ENCODE measurements around the gene HYCC1. TPM values are rescaled to one million over a fixed set of nuclear protein-coding genes. Genes with fewer than 3 reads are reported as not detected.
A peak's percentile ranks its signal among the peaks of the same experiment; 100 is the strongest.
"Not testable (repeated sequence)": the region's sequence is repeated elsewhere in the genome, so short reads cannot be mapped to it uniquely, and the experiment has no call there.

The HYCC1 gene
- total and polyA plus RNA-seq, 2 experiments from 2014 or later: 55.4 to 181 TPM

- no peak overlapping the region for H3K27ac ChIP-seq (ENCODE audit: low read depth)
- H3K4me3 ChIP-seq: no peak overlapping the region
- Mint-ChIP-seq H3K9me3 (no peaks in the 10 kb centered on the region), H3K36me3 (ENCODE audit: low read depth) (peaks cover 35% of the 10 kb centered on the region), H3K4me3 (no peak overlapping the region), H3K27ac (no peak overlapping the region; the same call in 1 of the 2 replicates), H3K4me1 (peaks cover 14% of the 10 kb centered on the region), H3K27me3 (ENCODE audit: insufficient read depth, low read depth, poor library complexity) (peaks cover 3% of the 10 kb centered on the region)
- peaks cover 22% of the 10 kb centered on the region for H3K36me3 ChIP-seq (ENCODE audit: insufficient read depth)
- no peaks in the 10 kb centered on the region for H3K9me2 ChIP-seq (ENCODE audit: insufficient read depth)
- H3K4me1 ChIP-seq (ENCODE audit: insufficient read depth): peaks cover 15% of the 10 kb centered on the region
- no peaks in the 10 kb centered on the region for H3K27me3 ChIP-seq (ENCODE audit: insufficient read depth)
- ATAC-seq (no peak), DNase-seq (ENCODE audit: low spot score) (no peak)
- H3F3A ChIP-seq (replicated peaks; ENCODE audit: low read depth): no peaks in the 10 kb centered on the region
- H4K20me1 ChIP-seq (replicated peaks; ENCODE audit: insufficient read depth): no peaks in the 10 kb centered on the region
- no peak overlapping the region for H2AFZ ChIP-seq
- H3K4me2 ChIP-seq: no peak overlapping the region
- no peak for TF ChIP-seq ZNF114 (CRISPR knock-in tag; IDR thresholded peaks at IDR 0.05)
- no peak for TF ChIP-seq EZH2 (IDR thresholded peaks at IDR 0.05; ENCODE audit: low read depth, unreplicated experiment)
- TF ChIP-seq CREB1 (CRISPR knock-in tag; IDR thresholded peaks at IDR 0.05; ENCODE audit: low read depth): no peak
- TF ChIP-seq ZNF331 (CRISPR knock-in tag; IDR thresholded peaks at IDR 0.05; ENCODE audit: low read depth): no peak
- TF ChIP-seq JUNB (IDR thresholded peaks at IDR 0.05; ENCODE audit: unreplicated experiment): no peak
- TF ChIP-seq NANOG (IDR thresholded peaks at IDR 0.05; ENCODE audit: borderline replicate concordance): no peak
- no peak for TF ChIP-seq ETS1 (IDR thresholded peaks at IDR 0.05)
- TF ChIP-seq POLR2AphosphoS5 (IDR thresholded peaks at IDR 0.05; ENCODE audit: low read depth): no peak
- TF ChIP-seq EZH2phosphoT487 (IDR thresholded peaks at IDR 0.05; ENCODE audit: unreplicated experiment): no peak
- no peak for TF ChIP-seq STAT1 (IDR thresholded peaks at IDR 0.05; ENCODE audit: unreplicated experiment)
- H3K79me2 ChIP-seq (replicated peaks; ENCODE audit: insufficient read depth): peaks cover 40% of the 10 kb centered on the region
Observed at GRCh38 chr7:22979861-22980260, 34.1 kb downstream of the HYCC1 start.

DNA sequence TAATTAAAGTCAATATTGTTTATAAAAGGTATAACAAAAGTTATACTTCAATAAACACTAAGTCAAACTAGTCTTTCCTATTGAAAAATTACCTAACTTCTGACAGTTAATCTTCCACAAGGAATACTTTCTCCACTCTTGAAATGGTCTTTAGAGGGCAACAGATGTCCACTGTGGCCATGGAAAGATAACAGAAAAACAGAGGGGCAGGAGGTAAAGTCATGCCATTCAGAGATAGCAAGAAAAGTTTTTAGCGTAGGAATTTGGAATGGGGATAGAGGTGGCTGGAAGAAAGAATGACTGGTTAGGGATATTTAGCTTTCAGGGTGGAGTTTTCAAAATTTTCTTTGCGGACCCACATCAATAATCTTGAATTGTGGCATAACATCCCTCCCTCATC is 34.7 kb downstream of the HYCC1 start:
- no peak for DNase-seq (ENCODE audit: low spot score)
- no peak overlapping the region for H2AFZ ChIP-seq
- H3K4me2 ChIP-seq: no peak overlapping the region
- Mint-ChIP-seq H3K9me3 (no peaks in the 10 kb centered on the region), H3K27ac (no peak overlapping the region; the same call in 1 of the 2 replicates), H3K36me3 (ENCODE audit: low read depth) (peaks cover 36% of the 10 kb centered on the region), H3K4me3 (no peak overlapping the region), H3K27me3 (ENCODE audit: insufficient read depth, low read depth, poor library complexity) (peaks cover 3% of the 10 kb centered on the region), H3K4me1 (peaks cover 20% of the 10 kb centered on the region)
- H3K4me1 ChIP-seq (ENCODE audit: insufficient read depth): peaks cover 15% of the 10 kb centered on the region
- no peak overlapping the region for H3K27ac ChIP-seq (ENCODE audit: low read depth)
- H3K79me2 ChIP-seq (replicated peaks; ENCODE audit: insufficient read depth): peaks cover 35% of the 10 kb centered on the region; the same call in 1 of the 2 replicates
- no peak for ATAC-seq
- H4K20me1 ChIP-seq (replicated peaks; ENCODE audit: insufficient read depth): no peaks in the 10 kb centered on the region
- no peak overlapping the region for H3K4me3 ChIP-seq
- H3K27me3 ChIP-seq (ENCODE audit: insufficient read depth): no peaks in the 10 kb centered on the region
- peaks cover 22% of the 10 kb centered on the region for H3K36me3 ChIP-seq (ENCODE audit: insufficient read depth)
- TF ChIP-seq EZH2phosphoT487 (IDR thresholded peaks at IDR 0.05; ENCODE audit: unreplicated experiment): no peak
- TF ChIP-seq, protein P1, sequence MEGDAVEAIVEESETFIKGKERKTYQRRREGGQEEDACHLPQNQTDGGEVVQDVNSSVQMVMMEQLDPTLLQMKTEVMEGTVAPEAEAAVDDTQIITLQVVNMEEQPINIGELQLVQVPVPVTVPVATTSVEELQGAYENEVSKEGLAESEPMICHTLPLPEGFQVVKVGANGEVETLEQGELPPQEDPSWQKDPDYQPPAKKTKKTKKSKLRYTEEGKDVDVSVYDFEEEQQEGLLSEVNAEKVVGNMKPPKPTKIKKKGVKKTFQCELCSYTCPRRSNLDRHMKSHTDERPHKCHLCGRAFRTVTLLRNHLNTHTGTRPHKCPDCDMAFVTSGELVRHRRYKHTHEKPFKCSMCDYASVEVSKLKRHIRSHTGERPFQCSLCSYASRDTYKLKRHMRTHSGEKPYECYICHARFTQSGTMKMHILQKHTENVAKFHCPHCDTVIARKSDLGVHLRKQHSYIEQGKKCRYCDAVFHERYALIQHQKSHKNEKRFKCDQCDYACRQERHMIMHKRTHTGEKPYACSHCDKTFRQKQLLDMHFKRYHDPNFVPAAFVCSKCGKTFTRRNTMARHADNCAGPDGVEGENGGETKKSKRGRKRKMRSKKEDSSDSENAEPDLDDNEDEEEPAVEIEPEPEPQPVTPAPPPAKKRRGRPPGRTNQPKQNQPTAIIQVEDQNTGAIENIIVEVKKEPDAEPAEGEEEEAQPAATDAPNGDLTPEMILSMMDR (conservative IDR thresholded peaks at IDR 0.05; ENCODE audit: low read depth in 2 of 2): 0 out of 4 replicates have a peak, but pooled peaks of 1 of the 2 experiments have one; percentile 23
- H3F3A ChIP-seq (replicated peaks; ENCODE audit: low read depth): no peaks in the 10 kb centered on the region
- H3K9me2 ChIP-seq (ENCODE audit: insufficient read depth): no peaks in the 10 kb centered on the region

GRCh38 chr7:22974636-22975035 is 39.3 kb downstream of the HYCC1 start:
- not testable (repeated sequence) for DNase-seq (ENCODE audit: low spot score); H3K4me1 Mint-ChIP-seq; H3K9me2 ChIP-seq (ENCODE audit: insufficient read depth); H3K4me2 ChIP-seq; H2AFZ ChIP-seq; H3K4me1 ChIP-seq (ENCODE audit: insufficient read depth); H3K27me3 ChIP-seq (ENCODE audit: insufficient read depth); H3K27me3 Mint-ChIP-seq (ENCODE audit: insufficient read depth, low read depth, poor library complexity); H3K79me2 ChIP-seq (replicated peaks; ENCODE audit: insufficient read depth); H4K20me1 ChIP-seq (replicated peaks; ENCODE audit: insufficient read depth); H3K4me3 ChIP-seq; H3K27ac ChIP-seq (ENCODE audit: low read depth); H3K9me3 Mint-ChIP-seq; H3F3A ChIP-seq (replicated peaks; ENCODE audit: low read depth); ATAC-seq; H3K4me3 Mint-ChIP-seq
- Mint-ChIP-seq H3K27ac (peak overlapping the region; percentile 47; the same call in 1 of the 2 replicates), H3K36me3 (ENCODE audit: low read depth) (peaks cover 44% of the 10 kb centered on the region)
- H3K36me3 ChIP-seq (ENCODE audit: insufficient read depth): peaks cover 35% of the 10 kb centered on the region

Measured in GM23338 (cell line).